ENCODE measurements around the gene CFAP90.

Gene CFAP90

DNA sequence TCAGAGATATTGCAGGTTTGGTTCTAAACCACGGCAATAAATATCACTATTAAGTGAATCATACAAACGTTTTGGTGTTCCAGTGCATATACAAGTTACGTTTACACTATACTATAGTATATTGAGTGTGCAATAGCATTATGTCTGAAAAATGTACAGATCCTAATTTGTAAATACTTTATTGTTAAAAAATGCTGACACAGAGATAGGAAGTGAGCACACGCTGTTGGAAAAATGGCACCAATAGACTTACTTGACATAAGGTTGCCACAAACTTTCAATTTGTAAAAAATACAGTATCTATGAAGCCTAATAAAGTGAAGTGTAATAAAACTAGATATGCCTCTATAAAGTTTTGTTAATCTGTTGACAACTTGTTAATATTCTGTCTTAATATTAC, 16.0 kb downstream of the CFAP90 start:
- H3K4me3 ChIP-seq (ENCODE audit: low read length) = no peak overlapping the region
- TF ChIP-seq CTCF (IDR thresholded peaks at IDR 0.05; ENCODE audit: insufficient read depth, low read depth, low read length, missing control alignments) = no peak
- DNase-seq (ENCODE audit: low read depth) = no peak

DNA sequence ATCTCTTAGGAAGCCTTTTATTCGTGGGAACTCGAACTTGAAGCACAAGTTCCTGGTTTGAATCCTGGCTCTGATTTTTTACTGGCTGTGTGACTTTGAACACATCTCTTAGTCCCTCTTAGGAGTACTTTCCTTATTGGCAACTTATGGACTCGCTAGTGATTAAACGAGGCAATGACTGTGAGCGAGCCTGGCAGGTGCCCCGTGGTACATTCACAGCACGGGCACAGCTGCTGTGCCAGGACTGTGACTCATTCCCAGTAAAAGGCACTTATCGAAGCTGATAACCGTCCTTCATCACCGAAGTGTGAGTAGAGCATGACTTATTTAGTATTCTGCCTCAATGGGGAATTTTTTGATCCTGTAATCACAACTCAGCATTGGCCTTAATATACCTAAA, 22.7 kb downstream of the CFAP90 start:
- no peak for DNase-seq (ENCODE audit: low read depth)
- no peak for TF ChIP-seq CTCF (IDR thresholded peaks at IDR 0.05; ENCODE audit: insufficient read depth, low read depth, low read length, missing control alignments)
- H3K4me3 ChIP-seq (ENCODE audit: low read length) = no peak overlapping the region

DNA sequence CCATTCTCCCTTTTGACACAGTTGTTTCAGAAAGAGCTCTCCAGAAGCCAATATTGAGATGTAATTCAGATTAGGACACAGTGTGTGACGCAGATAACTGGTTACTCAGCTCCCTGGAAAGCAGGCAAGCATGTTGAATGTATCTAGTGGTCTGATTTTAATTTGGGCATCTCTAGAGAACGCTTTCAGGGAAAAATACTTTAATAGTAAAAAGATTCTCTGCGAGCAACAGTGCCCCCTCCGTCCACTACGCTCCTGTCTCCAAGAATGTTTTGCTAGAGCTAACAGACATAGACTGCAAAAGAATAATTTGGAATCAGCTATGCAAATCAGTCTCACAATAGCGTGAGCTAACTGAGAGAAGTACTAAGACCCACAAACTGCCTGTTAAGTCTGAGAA, 23.3 kb downstream of the CFAP90 start:
- no peak for DNase-seq (ENCODE audit: low read depth)
- no peak for TF ChIP-seq CTCF (IDR thresholded peaks at IDR 0.05; ENCODE audit: insufficient read depth, low read depth, low read length, missing control alignments)
- no peak overlapping the region for H3K4me3 ChIP-seq (ENCODE audit: low read length)

- no peak for TF ChIP-seq CTCF (IDR thresholded peaks at IDR 0.05; ENCODE audit: insufficient read depth, low read depth, low read length, missing control alignments)
- no peak overlapping the region for H3K4me3 ChIP-seq (ENCODE audit: low read length)
- DNase-seq (ENCODE audit: low read depth) = no peak
These were observed 25.3 kb downstream of the CFAP90 start for GRCh38 chr5:7825630-7826029.

GRCh38 chr5:7824995-7825394, 25.9 kb downstream of the CFAP90 start:
- no peak overlapping the region for H3K4me3 ChIP-seq (ENCODE audit: low read length)
- DNase-seq (ENCODE audit: low read depth) = no peak
- TF ChIP-seq CTCF (IDR thresholded peaks at IDR 0.05; ENCODE audit: insufficient read depth, low read depth, low read length, missing control alignments) = no peak

DNA sequence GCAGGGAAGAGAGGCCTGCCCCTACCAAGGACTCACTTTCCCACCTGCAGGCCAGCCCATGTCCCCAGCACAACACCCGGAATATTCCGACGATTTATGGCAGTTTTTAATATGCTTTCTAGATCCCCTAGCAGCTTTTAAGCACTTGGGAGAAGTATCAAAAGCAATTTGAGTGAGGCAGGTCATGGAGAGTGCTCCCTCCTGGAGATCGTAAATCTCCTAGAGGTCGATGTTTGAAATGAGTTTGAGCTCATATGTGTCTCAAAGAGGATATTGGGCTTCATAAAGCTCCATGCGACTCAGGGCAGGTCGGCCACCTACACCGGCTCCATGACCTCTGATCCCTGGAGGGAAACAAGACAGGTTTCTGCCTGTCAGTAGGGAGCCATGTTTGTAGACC, 27.3 kb downstream of the CFAP90 start:
- no peak for TF ChIP-seq CTCF (IDR thresholded peaks at IDR 0.05; ENCODE audit: insufficient read depth, low read depth, low read length, missing control alignments)
- H3K4me3 ChIP-seq (ENCODE audit: low read length) = no peak overlapping the region
- no peak for DNase-seq (ENCODE audit: low read depth)

DNA sequence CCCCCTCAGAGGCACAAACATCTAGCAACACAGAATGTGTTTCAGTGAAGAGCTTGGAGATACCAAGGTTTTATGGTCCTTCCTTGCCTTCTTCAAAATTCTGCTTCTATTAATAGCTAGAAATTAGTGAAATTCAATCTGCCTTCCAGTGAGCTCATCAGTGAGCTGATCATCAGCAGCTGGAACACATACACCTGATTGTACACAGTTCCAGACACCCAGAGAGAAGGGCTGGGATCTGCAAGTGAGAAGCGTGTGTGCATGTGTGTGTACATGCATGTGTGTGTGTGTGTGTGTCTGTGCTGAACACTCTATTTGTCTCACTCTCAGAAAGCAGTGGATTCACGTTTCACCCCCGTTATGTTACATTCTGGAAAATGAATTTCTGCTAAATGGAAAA, 28.5 kb downstream of the CFAP90 start:
- DNase-seq (ENCODE audit: low read depth) = no peak
- no peak overlapping the region for H3K4me3 ChIP-seq (ENCODE audit: low read length)
- TF ChIP-seq CTCF (IDR thresholded peaks at IDR 0.05; ENCODE audit: insufficient read depth, low read depth, low read length, missing control alignments) = no peak

All from epithelial cell of esophagus (primary cell).